GM23338 (cell line): ENCODE results near the gene MCOLN2. TPM values are rescaled to one million over a fixed set of nuclear protein-coding genes. Genes with fewer than 3 reads are reported as not detected.

ENCODE experiments used
- ATAC-seq: fragments of 200-7000 bp; cut with Tn5 transposase; 3 replicates; pipeline ENCODE4 v1.9.1; 2020
- DNase-seq: peaks from one replicate; pipeline ENCODE4 v3.0.0-alpha.2; 2015; ENCODE audit warnings: low spot score
- H2AFZ ChIP-seq: fragments of 200-600 bp; sonication (generic); 2 replicates; pipeline ENCODE4 v1.8.0; 2016; ENCODE audit warnings: antibody characterized with exemption, mild to moderate bottlenecking, moderate library complexity
- H3F3A ChIP-seq: fragments of 200-600 bp; sonication (generic); replicated peaks from 2 replicates; pipeline ENCODE4 v1.8.0; 2017; ENCODE audit warnings: antibody characterized with exemption, mixed run types, low read depth
- H3K27ac ChIP-seq: fragments of 200-600 bp; sonication (generic); 2 replicates; pipeline ENCODE4 v1.6.1; 2016; ENCODE audit warnings: low read depth
- H3K27me3 ChIP-seq: fragments of 200-600 bp; sonication (generic); 2 replicates; pipeline ENCODE4 v1.8.0; 2016; ENCODE audit warnings: mild to moderate bottlenecking, mixed run types, moderate library complexity; ENCODE audit not compliant: insufficient read depth
- H3K36me3 ChIP-seq: fragments of 200-600 bp; sonication (generic); 2 replicates; pipeline ENCODE4 v1.8.0; 2016; ENCODE audit warnings: mild to moderate bottlenecking; ENCODE audit not compliant: insufficient read depth
- H3K4me1 ChIP-seq: fragments of 200-600 bp; sonication (generic); 2 replicates; pipeline ENCODE4 v1.8.0; 2016; ENCODE audit warnings: mild to moderate bottlenecking, moderate library complexity; ENCODE audit not compliant: insufficient read depth
- H3K4me2 ChIP-seq: fragments of 200-600 bp; sonication (generic); 2 replicates; pipeline ENCODE4 v1.7.1; 2017; ENCODE audit warnings: mixed run types
- H3K4me3 ChIP-seq: fragments of 200-600 bp; sonication (generic); 2 replicates; pipeline ENCODE4 v1.6.1; 2016; ENCODE audit warnings: mixed run types
- H3K79me2 ChIP-seq: fragments of 200-600 bp; sonication (generic); replicated peaks from 2 replicates; pipeline ENCODE4 v1.8.0; 2017; ENCODE audit warnings: mild to moderate bottlenecking; ENCODE audit not compliant: insufficient read depth
- H3K9me2 ChIP-seq: fragments of 200-600 bp; sonication (generic); 2 replicates; pipeline ENCODE4 v1.8.0; 2017; ENCODE audit not compliant: insufficient read depth
- H4K20me1 ChIP-seq: fragments of 200-600 bp; sonication (generic); replicated peaks from 2 replicates; pipeline ENCODE4 v1.8.0; 2017; ENCODE audit warnings: mild to moderate bottlenecking; ENCODE audit not compliant: insufficient read depth
- H3K27ac Mint-ChIP-seq: 2 replicates; pipeline ENCODE4 v1.8.0; 2020; ENCODE audit warnings: inconsistent platforms, mild to moderate bottlenecking, moderate library complexity, mixed read lengths
- H3K27me3 Mint-ChIP-seq: 3 replicates; pipeline ENCODE4 v1.8.0; 2022; ENCODE audit warnings: low read depth, mild to moderate bottlenecking, moderate library complexity, mixed read lengths, inconsistent platforms; ENCODE audit not compliant: insufficient read depth, poor library complexity
- H3K36me3 Mint-ChIP-seq: 3 replicates; pipeline ENCODE4 v1.8.0; 2021; ENCODE audit warnings: low read depth, mild to moderate bottlenecking, inconsistent platforms, moderate library complexity, mixed read lengths
- H3K4me1 Mint-ChIP-seq: 3 replicates; pipeline ENCODE4 v1.8.0; 2020; ENCODE audit warnings: mild to moderate bottlenecking, inconsistent platforms, mixed read lengths
- H3K4me3 Mint-ChIP-seq: 3 replicates; pipeline ENCODE4 v1.8.0; 2021; ENCODE audit warnings: moderate library complexity, mild to moderate bottlenecking, inconsistent platforms, mixed read lengths
- H3K9me3 Mint-ChIP-seq: 3 replicates; pipeline ENCODE4 v1.8.0; 2020; ENCODE audit warnings: moderate library complexity, mild to moderate bottlenecking, inconsistent platforms, mixed read lengths
- CREB1 ChIP-seq: fragments of 250-450 bp; sonication (Bioruptor Pico); IDR thresholded peaks from 2 replicates; pipeline ENCODE4 v1.5.0; 2020; ENCODE audit warnings: low read depth, mild to moderate bottlenecking, moderate library complexity
- CTCF ChIP-seq, 2 experiments: fragments of 200-600 bp in 1 of 2; sonication (generic) in 1 of 2; conservative IDR thresholded peaks; 2 replicates each; pipeline versions ENCODE4 v1.5.1 to v1.6.1; 2016 to 2017; ENCODE audit warnings: antibody characterized with exemption in 2 of 2, low read depth in 2 of 2, mild to moderate bottlenecking in 2 of 2, moderate library complexity in 1 of 2
- EZH2 ChIP-seq: fragments of 200-600 bp; sonication (generic); IDR thresholded peaks from one replicate; pipeline ENCODE4 v1.8.0; 2017; ENCODE audit warnings: antibody characterized with exemption, mild to moderate bottlenecking, low read depth; ENCODE audit not compliant: unreplicated experiment
- EZH2phosphoT487 ChIP-seq: fragments of 200-600 bp; sonication (generic); IDR thresholded peaks from one replicate; pipeline ENCODE4 v1.8.1; 2018; ENCODE audit warnings: antibody characterized with exemption; ENCODE audit not compliant: unreplicated experiment
- JUNB ChIP-seq: IDR thresholded peaks from one replicate; pipeline ENCODE4 v1.6.1; 2016; ENCODE audit warnings: antibody characterized with exemption; ENCODE audit not compliant: unreplicated experiment
- NANOG ChIP-seq: IDR thresholded peaks from 2 replicates; pipeline ENCODE4 v1.6.1; 2016; ENCODE audit warnings: antibody characterized with exemption, borderline replicate concordance
- POLR2AphosphoS5 ChIP-seq: IDR thresholded peaks from 2 replicates; pipeline ENCODE4 v1.6.1; 2016; ENCODE audit warnings: antibody characterized with exemption, low read depth
- REST ChIP-seq: IDR thresholded peaks from one replicate; pipeline ENCODE4 v1.6.1; 2018; ENCODE audit warnings: antibody characterized with exemption; ENCODE audit not compliant: unreplicated experiment
- STAT1 ChIP-seq: IDR thresholded peaks from one replicate; pipeline ENCODE4 v1.6.1; 2016; ENCODE audit warnings: antibody characterized with exemption; ENCODE audit not compliant: unreplicated experiment
- ZNF114 ChIP-seq: fragments of 250-450 bp; sonication (Bioruptor Pico); IDR thresholded peaks from 2 replicates; pipeline ENCODE4 v1.5.0; 2020; ENCODE audit warnings: mild to moderate bottlenecking, moderate library complexity
- ZNF331 ChIP-seq: fragments of 250-450 bp; sonication (Bioruptor Pico); IDR thresholded peaks from 2 replicates; pipeline ENCODE4 v1.5.0; 2020; ENCODE audit warnings: low read depth, mild to moderate bottlenecking, moderate library complexity
- ZNF462 ChIP-seq: fragments of 250-450 bp; sonication (Bioruptor Pico); IDR thresholded peaks from 2 replicates; pipeline ENCODE4 v1.5.0; 2020; ENCODE audit warnings: mild to moderate bottlenecking, moderate library complexity
- polyA plus RNA-seq: library from polyadenylated mRNA; unstranded; fragments of >200 nt; fragmentation: Nextera tagmentation; extraction: Ambion mirVana; gene quantifications from 2 replicates; pipeline ENCODE4 v1.2.1, GENCODE V29; 2016
- total RNA-seq: library from RNA; depleted of rRNA; stranded (reverse); fragments of >200 nt; shearing (Covaris generic); gene quantifications from 2 replicates; pipeline ENCODE4 v1.2.3, GENCODE V29; 2014
- TF ChIP-seq, protein P1 (sequence below): IDR thresholded peaks from 2 replicates; pipeline ENCODE4 v1.6.1; 2016; ENCODE audit warnings: antibody characterized with exemption

MCOLN2 gene
- total and polyA plus RNA-seq, 2 experiments from 2014 or later = 2.7 to 10.0 TPM

DNA sequence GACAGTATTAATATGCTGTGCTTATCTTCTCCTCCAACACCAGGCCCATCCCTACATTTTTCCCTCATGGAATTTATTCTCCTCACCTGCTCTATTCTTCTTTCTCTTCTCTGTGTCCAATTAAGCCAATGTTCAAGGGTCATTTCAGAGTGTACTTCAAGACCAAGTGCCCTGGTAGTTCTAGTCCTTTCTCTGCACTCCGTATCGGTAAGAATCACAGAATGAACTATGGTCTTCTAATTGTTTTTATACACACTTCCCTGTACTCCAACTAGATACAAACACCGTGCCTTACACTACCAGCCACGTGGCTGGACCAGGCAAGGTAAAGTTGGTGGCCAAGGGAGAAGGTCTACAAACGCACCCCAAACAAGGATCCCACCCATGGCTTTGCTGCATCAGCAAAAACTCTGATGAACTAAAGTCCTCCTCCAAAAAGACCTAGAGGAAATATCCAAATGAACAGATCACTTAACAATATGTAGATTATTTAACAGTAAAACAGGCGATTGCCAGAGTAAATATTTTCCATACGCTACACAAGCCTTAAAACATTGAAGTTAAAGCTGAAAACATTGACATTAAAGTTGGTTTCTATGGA, 63.8 kb downstream of the MCOLN2 start:
- Histone ChIP-seq H3F3A (no peaks in the 10 kb centered on the region), H3K27me3 (no peaks in the 10 kb centered on the region), H3K27ac (no peak overlapping the region), H3K79me2 (no peaks in the 10 kb centered on the region), H3K36me3 (no peaks in the 10 kb centered on the region; the same call in 1 of the 2 replicates), H3K4me2 (no peak overlapping the region), H4K20me1 (no peaks in the 10 kb centered on the region), H3K4me3 (no peak overlapping the region), H3K4me1 (no peaks in the 10 kb centered on the region; the same call in none of the 2 replicates), H3K9me2 (peaks cover under 1% of the 10 kb centered on the region; the same call in 1 of the 2 replicates), H2AFZ (no peak overlapping the region)
- no peaks in the 10 kb centered on the region for H3K27me3 Mint-ChIP-seq
- no peaks in the 10 kb centered on the region for H3K9me3 Mint-ChIP-seq
- H3K36me3 Mint-ChIP-seq = no peaks in the 10 kb centered on the region
- DNase-seq (no peak), ATAC-seq (no peak)
- no peak overlapping the region for H3K4me3 Mint-ChIP-seq
- TF ChIP-seq CREB1 (CRISPR knock-in tag) (no peak), EZH2 (no peak), ZNF114 (CRISPR knock-in tag) (no peak), STAT1 (no peak), ZNF331 (CRISPR knock-in tag) (no peak), JUNB (no peak), POLR2AphosphoS5 (no peak), NANOG (no peak), REST (no peak), EZH2phosphoT487 (no peak), CTCF (conservative IDR thresholded peaks at IDR 0.05; ENCODE audit: low read depth in 2 of 2) (no peak), ZNF462 (CRISPR knock-in tag) (no peak)
- TF ChIP-seq, protein P1, sequence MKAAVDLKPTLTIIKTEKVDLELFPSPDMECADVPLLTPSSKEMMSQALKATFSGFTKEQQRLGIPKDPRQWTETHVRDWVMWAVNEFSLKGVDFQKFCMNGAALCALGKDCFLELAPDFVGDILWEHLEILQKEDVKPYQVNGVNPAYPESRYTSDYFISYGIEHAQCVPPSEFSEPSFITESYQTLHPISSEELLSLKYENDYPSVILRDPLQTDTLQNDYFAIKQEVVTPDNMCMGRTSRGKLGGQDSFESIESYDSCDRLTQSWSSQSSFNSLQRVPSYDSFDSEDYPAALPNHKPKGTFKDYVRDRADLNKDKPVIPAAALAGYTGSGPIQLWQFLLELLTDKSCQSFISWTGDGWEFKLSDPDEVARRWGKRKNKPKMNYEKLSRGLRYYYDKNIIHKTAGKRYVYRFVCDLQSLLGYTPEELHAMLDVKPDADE = no peak
- H3K4me1 Mint-ChIP-seq = peaks cover 2% of the 10 kb centered on the region; the same call in 2 of the 3 replicates
- H3K27ac Mint-ChIP-seq = no peak overlapping the region
